Lower leg skin (tissue), 3 donors: Measurements from ENCODE around the gene GABBR2.

Experiments used
- CTCF ChIP-seq, 3 donors: fragments of 450-650 bp; IDR thresholded peaks; one replicate each; pipeline ENCODE4 v1.5.1; 2016; ENCODE audit warnings: antibody characterized with exemption in 3 of 3, mild to moderate bottlenecking in 3 of 3, moderate library complexity in 2 of 3
- POLR2A ChIP-seq, 2 donors: fragments of 450-650 bp; IDR thresholded peaks; one replicate each; pipeline ENCODE4 v1.6.1; 2016 to 2017; ENCODE audit warnings: antibody characterized with exemption in 2 of 2, mild to moderate bottlenecking in 1 of 2, moderate library complexity in 1 of 2

GRCh38 chr9:98333703-98334582 lies 374.8 kb downstream of the GABBR2 start:
- TF ChIP-seq CTCF (IDR thresholded peaks at IDR 0.05) (no peak), POLR2A (IDR thresholded peaks at IDR 0.05) (no peak)
